Kidney epithelial cell (primary cell): Measurements from ENCODE around the gene HOXA1. TPM values are rescaled to one million over a fixed set of nuclear protein-coding genes. Genes with fewer than 3 reads are reported as not detected.
A peak's percentile ranks its signal among the peaks of the same experiment; 100 is the strongest.

Experiments
- DNase-seq: peaks from one replicate; pipeline ENCODE4 v3.0.0-alpha.2; 2010; ENCODE audit warnings: low read depth
- H3K27me3 ChIP-seq: 2 replicates; pipeline ENCODE4 v1.6.0; 2011; ENCODE audit warnings: low read length; ENCODE audit not compliant: control insufficient read depth, insufficient read depth
- H3K36me3 ChIP-seq: 2 replicates; pipeline ENCODE4 v1.5.1; 2011; ENCODE audit warnings: low read length; ENCODE audit not compliant: control insufficient read depth, insufficient read depth
- H3K4me3 ChIP-seq: 2 replicates; pipeline ENCODE4 v1.5.1; 2011; ENCODE audit warnings: low read depth, mild to moderate bottlenecking, control low read depth, low read length
- CTCF ChIP-seq: IDR thresholded peaks from 2 replicates; pipeline ENCODE4 v1.5.1; 2011; ENCODE audit warnings: mild to moderate bottlenecking, moderate library complexity, low read length, control low read depth, inconsistent platforms; ENCODE audit not compliant: insufficient read depth, poor library complexity, severe bottlenecking
- total RNA-seq: library from RNA; depleted of rRNA; stranded (reverse); fragments of >200 nt; gene quantifications from 2 replicates; pipeline ENCODE4 v1.2.3, GENCODE V29; 2015

The HOXA1 gene
- total RNA-seq, 1 donor from 2014 or later: 4.3 TPM

DNA sequence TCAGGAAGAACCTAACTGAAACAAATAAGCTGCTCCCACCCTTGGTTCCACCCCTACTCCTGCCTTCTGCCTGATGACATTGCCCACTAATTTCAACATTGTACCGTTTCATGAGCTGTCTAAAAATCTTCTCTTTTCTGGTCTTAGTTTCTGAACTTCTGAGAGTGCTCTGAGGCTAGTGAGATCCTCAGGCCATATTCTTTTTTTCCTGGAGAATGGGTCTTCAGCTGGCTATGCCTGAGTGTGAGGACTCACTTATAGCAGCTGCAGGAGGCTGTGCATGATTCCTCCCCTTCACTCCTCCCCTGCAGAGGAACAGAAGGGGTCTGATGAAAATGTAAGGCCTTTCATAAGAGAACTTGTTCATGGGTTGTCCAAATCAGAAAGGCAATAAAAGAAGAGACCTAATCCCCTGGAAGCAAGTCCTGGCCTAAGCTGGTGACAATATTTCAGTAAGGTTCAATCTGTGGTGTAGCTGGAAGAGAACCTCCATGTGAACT is 23.7 kb upstream of the HOXA1 start:
- no peak overlapping the region for H3K4me3 ChIP-seq
- no peaks in the 10 kb centered on the region for H3K27me3 ChIP-seq
- no peak for TF ChIP-seq CTCF
- H3K36me3 ChIP-seq: peaks cover 3% of the 10 kb centered on the region
- no peak for DNase-seq

DNA sequence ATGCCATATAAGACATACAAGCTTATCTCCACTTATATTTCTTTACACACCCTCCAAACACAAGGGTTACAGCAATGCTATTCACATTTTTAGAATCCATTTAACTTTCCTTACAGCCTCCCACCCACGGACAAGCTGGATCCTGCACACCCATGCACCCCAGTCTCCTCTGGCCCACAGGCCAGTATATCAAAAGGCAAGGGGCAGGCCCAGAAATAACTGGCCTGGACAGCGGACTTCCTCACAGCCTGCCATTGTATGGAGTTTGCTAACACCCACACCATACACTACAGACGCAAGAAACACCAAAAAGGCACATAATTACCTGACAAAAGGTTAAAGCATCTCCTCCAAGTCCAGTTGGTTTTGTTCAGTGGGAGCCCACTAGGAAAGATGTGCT is 22.8 kb upstream of the HOXA1 start:
- Histone ChIP-seq H3K27me3 (no peaks in the 10 kb centered on the region), H3K36me3 (peaks cover 3% of the 10 kb centered on the region), H3K4me3 (peak overlapping the region; percentile 74)
- no peak for DNase-seq
- no peak for TF ChIP-seq CTCF

GRCh38 chr7:27117887-27118491 is 22.2 kb upstream of the HOXA1 start:
- TF ChIP-seq CTCF: no peak
- H3K36me3 ChIP-seq: peaks cover 3% of the 10 kb centered on the region
- peak overlapping the region; percentile 74 for H3K4me3 ChIP-seq
- H3K27me3 ChIP-seq: no peaks in the 10 kb centered on the region
- no peak for DNase-seq

DNA sequence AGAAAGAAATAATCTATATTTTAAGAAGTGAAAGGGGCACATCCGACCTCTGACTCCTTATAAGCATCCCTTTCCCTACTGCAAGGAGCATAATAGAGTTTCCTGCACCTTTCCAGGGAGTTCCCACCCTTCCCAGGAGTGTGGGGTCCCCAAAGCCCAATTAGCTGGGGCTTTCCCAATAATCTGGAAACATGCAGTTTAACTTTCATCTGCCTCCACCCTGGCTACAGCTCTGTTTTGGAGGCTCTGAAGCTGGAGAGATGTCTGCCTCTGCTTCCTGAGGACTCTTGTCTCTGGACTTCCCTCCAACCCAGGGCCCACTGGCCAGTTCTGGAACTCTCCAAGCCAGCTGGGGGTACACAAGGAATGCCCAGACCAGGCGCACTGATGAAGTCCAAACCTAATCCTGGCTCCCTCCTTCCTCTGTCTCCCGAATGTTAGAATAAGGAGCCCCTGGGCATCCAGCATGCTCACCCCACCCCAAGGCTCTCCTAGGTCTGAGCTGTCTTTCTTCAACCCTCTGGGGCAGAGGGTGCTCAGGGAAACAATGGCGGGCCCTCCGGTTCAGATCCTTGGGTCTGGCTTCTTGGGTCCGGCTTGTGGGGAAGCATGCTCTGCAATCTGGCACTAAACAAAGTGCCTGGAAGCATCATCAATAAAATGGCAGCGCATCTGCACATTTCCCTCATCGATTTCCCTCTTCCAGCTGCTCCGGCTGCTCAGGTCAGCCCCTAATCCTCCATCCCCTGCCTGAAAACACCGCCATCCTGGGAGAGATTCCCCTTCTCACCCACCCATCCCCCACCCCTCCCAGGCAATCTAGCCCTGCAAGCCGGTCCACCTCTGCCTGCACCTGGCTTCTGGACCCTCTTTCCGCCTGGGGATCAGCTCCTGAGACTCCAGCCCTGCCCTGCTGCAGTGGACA is 21.4 kb upstream of the HOXA1 start:
- DNase-seq: no peak
- no peak for TF ChIP-seq CTCF
- Histone ChIP-seq H3K36me3 (peaks cover 3% of the 10 kb centered on the region), H3K27me3 (no peaks in the 10 kb centered on the region), H3K4me3 (peak overlapping the region; percentile 74)

GRCh38 chr7:27116031-27116961 is 20.5 kb upstream of the HOXA1 start:
- no peak for TF ChIP-seq CTCF
- Histone ChIP-seq H3K36me3 (peaks cover 3% of the 10 kb centered on the region), H3K4me3 (peak overlapping the region; percentile 74), H3K27me3 (no peaks in the 10 kb centered on the region)
- no peak for DNase-seq
